ENCODE results near the gene DCTD. TPM values are rescaled to one million over a fixed set of nuclear protein-coding genes. Genes with fewer than 3 reads are reported as not detected.
A peak's percentile ranks its signal among the peaks of the same experiment; 100 is the strongest.

Gene DCTD
- total and polyA plus RNA-seq, 2 experiments from 2014 or later, result 92.4 to 92.6 TPM

DNA sequence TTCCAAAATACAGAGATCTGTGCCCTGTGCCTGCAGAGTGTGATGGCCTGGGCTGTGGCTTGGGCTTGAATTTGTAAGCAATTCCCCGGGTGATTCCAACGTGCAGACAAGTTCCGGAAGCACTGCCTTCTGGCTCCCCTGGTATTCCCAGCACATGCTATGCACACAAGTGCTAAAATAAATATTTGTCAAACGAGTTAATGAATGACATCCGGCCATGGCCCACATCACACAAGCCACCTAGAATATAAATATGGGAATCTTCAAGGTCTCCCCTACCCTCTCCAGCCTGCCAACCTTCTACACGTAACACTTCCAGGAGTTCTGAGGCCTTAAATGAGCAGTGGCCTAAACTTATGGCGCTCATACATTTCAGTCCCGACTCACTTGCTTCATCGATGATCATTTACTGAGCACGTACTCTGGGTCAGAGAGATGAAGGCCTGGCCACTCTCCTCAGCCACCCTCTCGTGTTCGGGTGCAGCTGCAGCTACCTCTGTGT lies 21.3 kb downstream of the DCTD start:
- no peaks in the 10 kb centered on the region for H3K9me3 ChIP-seq (ENCODE audit: low read depth)
- H4K20me1 ChIP-seq (ENCODE audit: insufficient read depth, poor library complexity, severe bottlenecking), result no peaks in the 10 kb centered on the region
- DNase-seq (ENCODE audit: low spot score), result peak; percentile 28
- no peaks in the 10 kb centered on the region for H3K27me3 ChIP-seq
- peaks cover 13% of the 10 kb centered on the region for H3K79me2 ChIP-seq
- no peak for TF ChIP-seq CTCF (IDR thresholded peaks at IDR 0.05; ENCODE audit: poor library complexity)
- H2AFZ ChIP-seq, result no peak overlapping the region
- 72% methylated on average over 12 of the region's 12 CpGs for WGBS (ENCODE audit: low lambda C conversion rate, missing lambda C conversion rate)
- no peak overlapping the region for H3K4me2 ChIP-seq
- H3K9me2 ChIP-seq (replicated peaks; ENCODE audit: insufficient read depth), result no peaks in the 10 kb centered on the region
- peak overlapping the region; percentile 31 for H3K27ac ChIP-seq
- peaks cover 11% of the 10 kb centered on the region for H3K4me1 ChIP-seq (ENCODE audit: insufficient read depth)
- H3K36me3 ChIP-seq (replicated peaks; ENCODE audit: insufficient read depth, low read depth), result no peaks in the 10 kb centered on the region
- H3K4me3 ChIP-seq, result no peak overlapping the region

- H3K9me3 ChIP-seq (ENCODE audit: low read depth), result no peaks in the 10 kb centered on the region
- 93% methylated on average over 18 of the region's 18 CpGs for WGBS (ENCODE audit: low lambda C conversion rate, missing lambda C conversion rate)
- TF ChIP-seq EZH2phosphoT487 (IDR thresholded peaks at IDR 0.05; ENCODE audit: low read depth, severe bottlenecking, unreplicated experiment) (no peak), CTCF (IDR thresholded peaks at IDR 0.05; ENCODE audit: poor library complexity) (no peak), EZH2 (IDR thresholded peaks at IDR 0.05; ENCODE audit: borderline replicate concordance) (no peak)
Measured at GRCh38 chr4:182894681-182895275, 22.4 kb downstream of the DCTD start.

GRCh38 chr4:182893474-182894080 lies 23.6 kb downstream of the DCTD start:
- peaks cover 7% of the 10 kb centered on the region for H3K4me1 ChIP-seq (ENCODE audit: insufficient read depth)
- no peaks in the 10 kb centered on the region for H3K9me2 ChIP-seq (replicated peaks; ENCODE audit: insufficient read depth)
- H3K9me3 ChIP-seq (ENCODE audit: low read depth), result no peaks in the 10 kb centered on the region
- no peak overlapping the region for H3K27ac ChIP-seq
- no peak overlapping the region for H3K4me2 ChIP-seq
- peaks cover 13% of the 10 kb centered on the region for H3K79me2 ChIP-seq
- H3K4me3 ChIP-seq, result no peak overlapping the region
- no peaks in the 10 kb centered on the region for H4K20me1 ChIP-seq (ENCODE audit: insufficient read depth, poor library complexity, severe bottlenecking)
- WGBS (ENCODE audit: low lambda C conversion rate, missing lambda C conversion rate), result 95% methylated on average over 19 of the region's 19 CpGs
- TF ChIP-seq EZH2phosphoT487 (IDR thresholded peaks at IDR 0.05; ENCODE audit: low read depth, severe bottlenecking, unreplicated experiment), result no peak
- no peak for TF ChIP-seq CTCF (IDR thresholded peaks at IDR 0.05; ENCODE audit: poor library complexity)
- TF ChIP-seq EZH2 (IDR thresholded peaks at IDR 0.05; ENCODE audit: borderline replicate concordance), result no peak
- DNase-seq (ENCODE audit: low spot score), result no peak
- H3K27me3 ChIP-seq, result no peaks in the 10 kb centered on the region
- H2AFZ ChIP-seq, result no peak overlapping the region
- no peaks in the 10 kb centered on the region for H3K36me3 ChIP-seq (replicated peaks; ENCODE audit: insufficient read depth, low read depth)

More at GRCh38 chr4:182894681-182895275, 22.4 kb downstream of the DCTD start:
- no peak overlapping the region for H3K4me3 ChIP-seq
- H2AFZ ChIP-seq, result no peak overlapping the region
- no peak overlapping the region for H3K4me2 ChIP-seq
- H3K79me2 ChIP-seq, result peaks cover 13% of the 10 kb centered on the region
- H4K20me1 ChIP-seq (ENCODE audit: insufficient read depth, poor library complexity, severe bottlenecking), result no peaks in the 10 kb centered on the region
- no peak for DNase-seq (ENCODE audit: low spot score)
- H3K9me2 ChIP-seq (replicated peaks; ENCODE audit: insufficient read depth), result no peaks in the 10 kb centered on the region
- no peaks in the 10 kb centered on the region for H3K27me3 ChIP-seq
- H3K4me1 ChIP-seq (ENCODE audit: insufficient read depth), result peaks cover 11% of the 10 kb centered on the region
- no peak overlapping the region for H3K27ac ChIP-seq
- H3K36me3 ChIP-seq (replicated peaks; ENCODE audit: insufficient read depth, low read depth), result no peaks in the 10 kb centered on the region
